PC-9 (cell line): ENCODE measurements around the gene KCNF1. TPM values are rescaled to one million over a fixed set of nuclear protein-coding genes. Genes with fewer than 3 reads are reported as not detected.
A peak's percentile ranks its signal among the peaks of the same experiment; 100 is the strongest.

Experiments used
- BruUV-seq: library from RNA; stranded (reverse); fragments of 400-500 nt; replicated peaks from 2 replicates; lab custom pipeline; 2021; lab: Mats Ljungman, UMichigan
- CTCF ChIA-PET: fragments of 300-600 bp; sonication (Branson Sonifier 250); formaldehyde crosslinking; loops from one replicate; lab custom pipeline; 2022; ENCODE audit warnings: antibody characterized with exemption; lab: Charles Lee
- POLR2A ChIA-PET: fragments of 300-600 bp; sonication (Branson Sonifier 250); formaldehyde crosslinking; loops from one replicate; lab custom pipeline; 2022; ENCODE audit warnings: antibody characterized with exemption; ENCODE audit not compliant: unreplicated experiment; lab: Charles Lee
- DNase-seq, 2 experiments: peaks; one replicate each; pipeline versions ENCODE4 v3.0.0 to v3.0.0-alpha.2; 2015 to 2022; ENCODE audit warnings: mixed read lengths in 1 of 2
- H2AFZ ChIP-seq: fragments of 200-600 bp; sonication (generic); 2 replicates; pipeline ENCODE4 v1.8.1; 2017; ENCODE audit warnings: antibody characterized with exemption
- H3F3A ChIP-seq: fragments of 200-600 bp; sonication (generic); 2 replicates; pipeline ENCODE4 v1.8.1; 2017; ENCODE audit warnings: antibody characterized with exemption, mild to moderate bottlenecking, low read depth; ENCODE audit not compliant: insufficient read depth
- H3K27ac ChIP-seq: fragments of 200-600 bp; sonication (generic); 2 replicates; pipeline ENCODE4 v1.6.1; 2016; ENCODE audit warnings: mixed run types
- H3K27me3 ChIP-seq: fragments of 200-600 bp; sonication (generic); 2 replicates; pipeline ENCODE4 v1.6.1; 2016; ENCODE audit warnings: low read depth, mixed run types; ENCODE audit not compliant: insufficient read depth
- H3K36me3 ChIP-seq: fragments of 200-600 bp; sonication (generic); 2 replicates; pipeline ENCODE4 v1.6.1; 2016; ENCODE audit warnings: low read depth, mixed run types
- H3K4me1 ChIP-seq: fragments of 200-600 bp; sonication (generic); replicated peaks from 2 replicates; pipeline ENCODE4 v1.6.1; 2016; ENCODE audit warnings: mixed run types; ENCODE audit not compliant: insufficient read depth
- H3K4me2 ChIP-seq: fragments of 200-600 bp; sonication (generic); 2 replicates; pipeline ENCODE4 v1.6.1; 2017; ENCODE audit warnings: mixed run types
- H3K4me3 ChIP-seq: fragments of 200-600 bp; sonication (generic); 2 replicates; pipeline ENCODE4 v1.6.1; 2016; ENCODE audit warnings: mixed run types
- H3K79me2 ChIP-seq: fragments of 200-600 bp; sonication (generic); 2 replicates; pipeline ENCODE4 v1.6.1; 2017; ENCODE audit warnings: low read depth, mixed run types
- H3K9me2 ChIP-seq: fragments of 200-600 bp; sonication (generic); 2 replicates; pipeline ENCODE4 v1.8.1; 2017; ENCODE audit warnings: mild to moderate bottlenecking; ENCODE audit not compliant: insufficient read depth
- H3K9me3 ChIP-seq: fragments of 200-600 bp; sonication (generic); 2 replicates; pipeline ENCODE4 v1.8.1; 2016; ENCODE audit warnings: low read depth; ENCODE audit not compliant: insufficient read depth
- H4K20me1 ChIP-seq: fragments of 200-600 bp; sonication (generic); 2 replicates; pipeline ENCODE4 v1.8.1; 2017; ENCODE audit not compliant: insufficient read depth
- CTCF ChIP-seq: fragments of 200-600 bp; sonication (generic); conservative IDR thresholded peaks from 2 replicates; pipeline ENCODE4 v1.6.1; 2017; ENCODE audit warnings: mixed run types, antibody characterized with exemption, mild to moderate bottlenecking, moderate library complexity
- EZH2 ChIP-seq: fragments of 200-600 bp; sonication (generic); IDR thresholded peaks from 2 replicates; pipeline ENCODE4 v1.8.0; 2017; ENCODE audit warnings: antibody characterized with exemption, low read depth
- intact Hi-C: fragments of 100-400 bp; cut with micrococcal nuclease; formaldehyde crosslinking; loops from one replicate; pipeline ENCODE4 v1.10.0; 2022; ENCODE audit not compliant: unreplicated experiment
- total RNA-seq: library from RNA; stranded (reverse); gene quantifications from 2 replicates; pipeline ENCODE4 v1.2.3, GENCODE V29; 2021

Gene KCNF1
- total RNA-seq, 1 experiment from 2014 or later, result 1.0 TPM

DNA sequence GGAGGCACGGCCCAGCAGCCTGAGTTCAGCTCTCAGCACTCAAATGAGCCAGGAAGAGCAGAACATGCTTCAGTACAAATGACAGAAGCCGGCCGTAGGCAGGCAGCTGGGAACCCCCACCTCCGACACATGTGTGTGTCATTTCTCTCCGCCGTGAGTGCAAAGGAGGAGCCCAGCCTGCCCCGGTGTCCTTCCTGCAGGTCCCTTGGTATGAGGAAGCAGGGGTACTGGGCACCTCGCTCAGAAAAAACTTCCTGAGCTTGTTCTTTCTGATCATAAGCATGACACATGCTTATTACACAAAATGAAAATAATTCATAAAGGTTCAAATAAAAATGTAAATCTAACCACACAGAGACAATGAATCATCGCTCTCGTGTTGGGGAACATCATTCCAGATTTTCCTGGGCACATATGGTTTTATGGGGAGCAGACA lies 35.3 kb downstream of the KCNF1 start:
- Histone ChIP-seq H3K27ac (no peak overlapping the region), H4K20me1 (no peaks in the 10 kb centered on the region), H3K36me3 (no peaks in the 10 kb centered on the region), H3K27me3 (no peaks in the 10 kb centered on the region; the same call in 1 of the 2 replicates), H2AFZ (no peak overlapping the region), H3K4me1 (no peaks in the 10 kb centered on the region), H3F3A (no peaks in the 10 kb centered on the region), H3K9me2 (no peaks in the 10 kb centered on the region), H3K9me3 (no peaks in the 10 kb centered on the region), H3K79me2 (no peaks in the 10 kb centered on the region), H3K4me3 (no peak overlapping the region), H3K4me2 (no peak overlapping the region)
- no TSS peak for BruUV-seq
- POLR2A ChIA-PET, result no interaction called here
- CTCF ChIA-PET, result no interaction called here
- intact Hi-C loops, result no loop called here
- TF ChIP-seq CTCF (no peak), EZH2 (no peak)
- DNase-seq, result peak; percentile 45 to 67

DNA sequence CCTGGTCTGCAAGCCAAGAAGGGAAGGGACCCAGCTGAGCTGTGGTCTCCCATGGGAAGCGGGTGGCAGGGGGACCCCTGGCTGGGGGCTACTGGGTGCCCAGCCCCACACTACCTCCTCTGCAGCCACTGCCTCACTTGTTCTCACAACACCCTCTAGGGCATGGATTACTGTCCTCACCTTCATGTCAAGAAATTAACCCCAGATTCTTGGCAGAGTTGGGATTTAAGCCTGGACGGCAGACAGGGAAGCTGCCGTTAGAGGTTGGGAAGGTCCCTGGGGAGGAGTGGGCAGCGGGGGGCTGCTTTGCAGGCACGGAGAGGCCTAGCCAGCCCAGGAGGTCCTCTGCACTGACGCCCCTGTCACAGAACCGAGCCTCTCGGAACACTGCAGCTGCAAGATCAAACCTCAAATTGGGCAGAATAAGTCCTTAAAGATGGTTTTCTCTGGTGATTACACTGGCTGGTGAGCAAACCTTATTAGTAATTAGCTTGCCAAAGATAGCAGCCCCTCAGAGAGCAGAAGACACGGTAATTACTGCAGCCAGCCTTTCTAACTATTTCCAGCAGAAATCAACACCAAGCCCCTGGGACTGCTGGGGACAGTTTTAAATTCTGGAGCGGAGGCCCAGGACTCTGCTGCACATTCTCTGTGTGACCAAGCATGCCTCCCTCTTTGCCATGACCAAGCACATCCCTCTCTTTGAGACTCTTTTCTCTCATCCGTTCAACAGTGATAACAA lies 35.9 kb downstream of the KCNF1 start:
- no peak overlapping the region for H2AFZ ChIP-seq
- BruUV-seq, result no TSS peak
- no peaks in the 10 kb centered on the region; the same call in 1 of the 2 replicates for H3K27me3 ChIP-seq
- no peaks in the 10 kb centered on the region for H3K36me3 ChIP-seq
- H3K79me2 ChIP-seq, result no peaks in the 10 kb centered on the region
- no peaks in the 10 kb centered on the region for H3K9me2 ChIP-seq
- no peak overlapping the region for H3K27ac ChIP-seq
- no peak overlapping the region for H3K4me2 ChIP-seq
- no peak for DNase-seq
- H3F3A ChIP-seq, result no peaks in the 10 kb centered on the region
- H3K4me1 ChIP-seq, result no peaks in the 10 kb centered on the region
- ChIA-PET POLR2A (no interaction called here), CTCF (no interaction called here)
- H4K20me1 ChIP-seq, result no peaks in the 10 kb centered on the region
- no peak for TF ChIP-seq EZH2
- TF ChIP-seq CTCF, result no peak
- no peaks in the 10 kb centered on the region for H3K9me3 ChIP-seq
- H3K4me3 ChIP-seq, result no peak overlapping the region
- intact Hi-C loops, result no loop called here

GRCh38 chr2:10948188-10948564 lies 36.4 kb downstream of the KCNF1 start:
- BruUV-seq, result no TSS peak

More at GRCh38 chr2:10948188-10948564, 36.4 kb downstream of the KCNF1 start:
- Histone ChIP-seq H4K20me1 (no peaks in the 10 kb centered on the region), H3K79me2 (no peaks in the 10 kb centered on the region), H3K4me1 (no peaks in the 10 kb centered on the region), H2AFZ (no peak overlapping the region), H3K4me3 (no peak overlapping the region), H3K9me2 (no peaks in the 10 kb centered on the region), H3K36me3 (no peaks in the 10 kb centered on the region), H3K27me3 (no peaks in the 10 kb centered on the region; the same call in 1 of the 2 replicates), H3F3A (no peaks in the 10 kb centered on the region), H3K27ac (no peak overlapping the region), H3K4me2 (no peak overlapping the region), H3K9me3 (no peaks in the 10 kb centered on the region)
- CTCF ChIA-PET, result no interaction called here
- intact Hi-C loops, result no loop called here
- POLR2A ChIA-PET, result no interaction called here
- TF ChIP-seq CTCF, result no peak
- TF ChIP-seq EZH2, result no peak
- no peak for DNase-seq
